GM12878 (cell line): Measurements from ENCODE around the gene SLC43A1.

Experiments used
- ASH2L ChIP-seq: fragments of 300-600, 200-600 bp; sonication (generic); IDR thresholded peaks from 2 replicates; pipeline ENCODE4 v1.6.1; 2017; ENCODE audit warnings: low read depth, mild to moderate bottlenecking, borderline replicate concordance
- CTCF ChIP-seq, 3 experiments: IDR thresholded peaks in 2 of 3; conservative IDR thresholded peaks in 1 of 3; 2 replicates each; pipeline ENCODE4 v1.5.1; 2011; ENCODE audit warnings: low read depth in 3 of 3, low read length in 3 of 3, mild to moderate bottlenecking in 3 of 3, control low read depth in 2 of 3, moderate library complexity in 2 of 3, inconsistent platforms in 1 of 3, mixed read lengths in 1 of 3; ENCODE audit not compliant: control insufficient read depth in 2 of 3, insufficient read depth in 1 of 3; ENCODE audit errors: extremely low read depth in 1 of 3
- DPF2 ChIP-seq: fragments of 450-650 bp; IDR thresholded peaks from 2 replicates; pipeline ENCODE4 v1.6.1; 2017; ENCODE audit warnings: mild to moderate bottlenecking
- EZH2 ChIP-seq: IDR thresholded peaks from 2 replicates; pipeline ENCODE4 v1.6.1; 2012; ENCODE audit warnings: low read depth, mild to moderate bottlenecking, control low read depth, inconsistent platforms, low read length, borderline replicate concordance; ENCODE audit not compliant: control insufficient read depth
- NFXL1 ChIP-seq: fragments of 450-650 bp; IDR thresholded peaks from 2 replicates; pipeline ENCODE4 v1.6.1; 2017; ENCODE audit warnings: antibody characterized with exemption, mild to moderate bottlenecking, borderline replicate concordance
- PKNOX1 ChIP-seq: fragments of 450-650 bp; IDR thresholded peaks from 2 replicates; pipeline ENCODE4 v1.6.1; 2016; ENCODE audit warnings: mild to moderate bottlenecking
- POLR2A ChIP-seq: IDR thresholded peaks from 2 replicates; pipeline ENCODE4 v1.6.1; 2011; ENCODE audit warnings: low read depth, mild to moderate bottlenecking, low read length
- POLR2AphosphoS5 ChIP-seq: IDR thresholded peaks from 2 replicates; pipeline ENCODE4 v1.6.1; 2011; ENCODE audit warnings: mild to moderate bottlenecking, low read length, inconsistent platforms
- REST ChIP-seq: IDR thresholded peaks from 2 replicates; pipeline ENCODE4 v1.6.1; 2012; ENCODE audit warnings: mild to moderate bottlenecking, low read depth, low read length
- YY1 ChIP-seq: IDR thresholded peaks from 2 replicates; pipeline ENCODE4 v1.6.1; 2011; ENCODE audit warnings: low read depth, mild to moderate bottlenecking, low read length
- TF ChIP-seq, protein P1 (sequence below): fragments of 450-650 bp; IDR thresholded peaks from 2 replicates; pipeline ENCODE4 v1.6.1; 2017; ENCODE audit warnings: mild to moderate bottlenecking

GRCh38 chr11:57497303-57498247, 17.9 kb downstream of the SLC43A1 start:
- TF ChIP-seq EZH2 (no peak), YY1 (no peak), POLR2A (no peak), REST (no peak), CTCF (IDR thresholded peaks at IDR 0.05 in 2 of 3, conservative IDR thresholded peaks at IDR 0.05 in 1 of 3; ENCODE audit: control insufficient read depth in 2 of 3, extremely low read depth in 1 of 3, insufficient read depth in 1 of 3, low read depth in 3 of 3, low read length in 3 of 3) (no peak), ASH2L (no peak), DPF2 (no peak), POLR2AphosphoS5 (no peak), PKNOX1 (no peak), NFXL1 (no peak)
- TF ChIP-seq, protein P1, sequence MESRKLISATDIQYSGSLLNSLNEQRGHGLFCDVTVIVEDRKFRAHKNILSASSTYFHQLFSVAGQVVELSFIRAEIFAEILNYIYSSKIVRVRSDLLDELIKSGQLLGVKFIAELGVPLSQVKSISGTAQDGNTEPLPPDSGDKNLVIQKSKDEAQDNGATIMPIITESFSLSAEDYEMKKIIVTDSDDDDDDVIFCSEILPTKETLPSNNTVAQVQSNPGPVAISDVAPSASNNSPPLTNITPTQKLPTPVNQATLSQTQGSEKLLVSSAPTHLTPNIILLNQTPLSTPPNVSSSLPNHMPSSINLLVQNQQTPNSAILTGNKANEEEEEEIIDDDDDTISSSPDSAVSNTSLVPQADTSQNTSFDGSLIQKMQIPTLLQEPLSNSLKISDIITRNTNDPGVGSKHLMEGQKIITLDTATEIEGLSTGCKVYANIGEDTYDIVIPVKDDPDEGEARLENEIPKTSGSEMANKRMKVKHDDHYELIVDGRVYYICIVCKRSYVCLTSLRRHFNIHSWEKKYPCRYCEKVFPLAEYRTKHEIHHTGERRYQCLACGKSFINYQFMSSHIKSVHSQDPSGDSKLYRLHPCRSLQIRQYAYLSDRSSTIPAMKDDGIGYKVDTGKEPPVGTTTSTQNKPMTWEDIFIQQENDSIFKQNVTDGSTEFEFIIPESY: no peak
